Endothelial cell of umbilical vein (primary cell): ENCODE data around the gene CIROP.

Experiments used
- EZH2 ChIP-seq: IDR thresholded peaks from 2 replicates; pipeline ENCODE4 v1.6.1; 2012; ENCODE audit warnings: borderline replicate concordance, low read depth, mild to moderate bottlenecking, moderate library complexity, low read length, inconsistent platforms; ENCODE audit not compliant: severe bottlenecking
- POLR2A ChIP-seq: IDR thresholded peaks from 2 replicates; pipeline ENCODE4 v1.6.1; 2012; ENCODE audit warnings: low read depth, mild to moderate bottlenecking, control low read depth, low read length

DNA sequence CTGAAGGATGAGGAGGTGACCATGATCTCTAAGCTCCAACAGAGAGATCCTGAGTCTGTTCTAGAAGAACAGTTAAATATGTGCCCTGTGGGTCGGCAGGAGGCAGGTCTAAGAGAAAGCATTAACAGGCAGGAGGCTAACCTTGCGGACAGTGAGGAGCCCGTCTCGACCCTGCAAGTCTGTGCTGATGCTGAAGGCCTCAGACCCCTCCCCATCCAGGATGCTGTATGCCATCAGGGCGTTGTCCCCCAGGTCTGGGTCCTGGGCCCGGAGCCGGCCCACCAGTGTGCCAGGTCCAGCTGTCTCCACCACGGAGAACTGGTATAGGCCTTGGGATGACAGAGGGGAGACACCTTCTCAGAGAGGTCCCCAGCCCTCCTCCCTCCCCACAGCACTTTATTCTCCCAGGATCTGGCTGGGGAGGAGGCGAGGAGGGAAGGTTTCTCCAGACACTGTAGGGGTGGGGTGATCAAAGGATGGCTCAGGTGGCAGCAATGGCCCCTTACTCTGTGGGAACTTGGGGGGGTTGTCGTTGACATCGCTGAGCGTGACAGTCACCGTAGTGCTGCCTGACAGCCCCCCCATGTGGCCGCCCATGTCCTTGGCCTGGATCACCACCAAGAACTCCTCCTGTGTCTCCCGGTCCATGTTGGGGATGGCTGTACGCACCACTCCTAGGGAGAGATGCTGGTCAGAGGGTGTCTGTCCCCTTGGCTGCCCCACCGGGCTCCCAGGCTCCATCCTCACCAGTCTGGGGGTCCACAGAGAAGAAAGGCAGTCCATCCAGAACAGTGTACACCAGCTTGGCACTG lies 50.6 kb downstream of the CIROP start:
- no peak for TF ChIP-seq POLR2A
- TF ChIP-seq EZH2: no peak
